Suprapubic skin (tissue), 4 donors: ENCODE measurements around the gene GBGT1. TPM values are rescaled to one million over a fixed set of nuclear protein-coding genes. Genes with fewer than 3 reads are reported as not detected.

ENCODE experiments used
- DNase-seq, 2 donors: peaks; one replicate each; pipeline ENCODE4 v3.0.0-alpha.2; 2019; ENCODE audit warnings: low spot score in 2 of 2
- H3K27ac ChIP-seq: fragments of 200-600 bp; sonication (generic); one replicate; pipeline ENCODE4 v1.5.1; 2019
- H3K27me3 ChIP-seq: fragments of 200-600 bp; sonication (generic); one replicate; pipeline ENCODE4 v1.5.1; 2019
- H3K36me3 ChIP-seq: fragments of 200-600 bp; sonication (generic); one replicate; pipeline ENCODE4 v1.5.1; 2019
- H3K4me1 ChIP-seq: fragments of 200-600 bp; sonication (generic); one replicate; pipeline ENCODE4 v1.5.1; 2019
- H3K4me3 ChIP-seq: fragments of 200-600 bp; sonication (generic); one replicate; pipeline ENCODE4 v1.5.1; 2019; ENCODE audit warnings: mild to moderate bottlenecking
- H3K9me3 ChIP-seq: fragments of 200-600 bp; sonication (generic); one replicate; pipeline ENCODE4 v1.5.1; 2019
- CTCF ChIP-seq, 2 donors: fragments of 200-600 bp in 1 of 2; fragments of 450-650 bp in 1 of 2; sonication (generic) in 1 of 2; IDR thresholded peaks; one replicate each; pipeline ENCODE4 v1.5.1; 2016 to 2019; ENCODE audit warnings: antibody characterized with exemption in 2 of 2, mild to moderate bottlenecking in 1 of 2, moderate library complexity in 1 of 2
- EP300 ChIP-seq: sonication (generic); formaldehyde crosslinking; IDR thresholded peaks from one replicate; pipeline ENCODE4 v1.6.1; 2017; ENCODE audit warnings: antibody characterized with exemption
- POLR2A ChIP-seq, 2 donors: fragments of 450-650 bp; IDR thresholded peaks; one replicate each; pipeline ENCODE4 v1.6.1; 2017; ENCODE audit warnings: antibody characterized with exemption in 2 of 2, mild to moderate bottlenecking in 2 of 2, moderate library complexity in 2 of 2
- POLR2AphosphoS5 ChIP-seq, 3 donors: sonication (generic); formaldehyde crosslinking; IDR thresholded peaks; one replicate each; pipeline ENCODE4 v1.6.1; 2017; ENCODE audit warnings: antibody characterized with exemption in 3 of 3
- WGBS: methylation state at CpG from one replicate; pipeline ENCODE4 v1.1.5; 2018; 5-methylcytosine and 5-hydroxymethylcytosine counted together
- total RNA-seq, 4 donors: library from RNA; depleted of rRNA; stranded (reverse); fragments of >200 nt; gene quantifications; one replicate each; pipeline ENCODE4 v1.1.0, GENCODE V29; 2016

GBGT1 gene
- total RNA-seq, 4 donors from 2014 or later: 2.6 to 14.6 (median 5.8) TPM

DNA sequence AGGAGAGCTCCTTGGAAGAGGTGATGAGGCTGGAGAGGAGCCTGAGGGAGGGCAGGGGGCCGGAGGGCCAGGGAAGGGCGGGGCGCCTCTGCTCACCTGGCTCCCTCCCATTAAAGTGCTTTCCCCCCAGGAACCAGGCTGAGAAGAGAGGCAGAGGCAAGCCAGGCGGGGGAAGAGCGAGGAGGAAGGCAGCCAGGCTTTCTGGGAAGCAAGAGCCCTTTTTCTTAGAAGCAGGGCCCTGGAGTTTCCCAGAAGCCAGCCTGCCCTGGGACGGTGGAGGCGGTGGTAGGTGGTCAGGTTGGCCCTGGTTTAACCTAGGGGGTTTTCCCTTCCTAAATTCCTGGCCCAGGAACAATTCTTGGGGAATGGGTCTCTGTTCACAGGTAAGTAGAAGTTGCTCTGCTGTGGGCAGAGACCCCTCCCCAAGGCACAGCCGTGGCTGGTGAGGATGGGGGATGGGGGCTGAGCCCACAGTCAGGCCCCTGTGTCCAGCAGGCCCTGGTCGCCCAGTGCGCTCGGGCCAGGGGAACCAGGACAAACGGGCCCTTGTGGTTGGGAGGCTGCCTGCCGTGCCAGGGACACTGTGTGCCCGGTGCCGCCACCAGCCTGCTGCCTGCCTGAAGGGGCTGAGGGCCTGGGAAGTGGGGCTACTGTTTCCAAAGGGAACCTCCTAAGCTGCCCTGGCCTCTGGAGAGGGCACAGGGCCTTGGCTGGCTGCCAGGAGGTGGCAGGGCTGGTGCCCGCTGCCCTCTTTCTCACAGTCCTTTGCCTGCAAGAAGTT is 26.1 kb downstream of the GBGT1 start:
- H3K36me3 ChIP-seq: no peaks in the 10 kb centered on the region
- peak overlapping the region; percentile 95 for H3K27ac ChIP-seq
- H3K27me3 ChIP-seq: no peaks in the 10 kb centered on the region
- 62% methylated on average over 8 of the region's 16 CpGs for WGBS
- H3K4me3 ChIP-seq: no peak overlapping the region
- peaks cover 98% of the 10 kb centered on the region for H3K4me1 ChIP-seq
- H3K9me3 ChIP-seq: no peaks in the 10 kb centered on the region
- TF ChIP-seq CTCF (IDR thresholded peaks at IDR 0.05): no peak
- TF ChIP-seq EP300: no peak
- no peak for TF ChIP-seq POLR2A (IDR thresholded peaks at IDR 0.05)
- TF ChIP-seq POLR2AphosphoS5 (IDR thresholded peaks at IDR 0.05): no peak
- peak; percentile 74 to 84 for DNase-seq

- no peak overlapping the region for H3K4me3 ChIP-seq
- WGBS: 14% methylated on average over 4 of the region's 8 CpGs
Observed at GRCh38 chr9:133135146-133135745, 28.5 kb downstream of the GBGT1 start.

DNA sequence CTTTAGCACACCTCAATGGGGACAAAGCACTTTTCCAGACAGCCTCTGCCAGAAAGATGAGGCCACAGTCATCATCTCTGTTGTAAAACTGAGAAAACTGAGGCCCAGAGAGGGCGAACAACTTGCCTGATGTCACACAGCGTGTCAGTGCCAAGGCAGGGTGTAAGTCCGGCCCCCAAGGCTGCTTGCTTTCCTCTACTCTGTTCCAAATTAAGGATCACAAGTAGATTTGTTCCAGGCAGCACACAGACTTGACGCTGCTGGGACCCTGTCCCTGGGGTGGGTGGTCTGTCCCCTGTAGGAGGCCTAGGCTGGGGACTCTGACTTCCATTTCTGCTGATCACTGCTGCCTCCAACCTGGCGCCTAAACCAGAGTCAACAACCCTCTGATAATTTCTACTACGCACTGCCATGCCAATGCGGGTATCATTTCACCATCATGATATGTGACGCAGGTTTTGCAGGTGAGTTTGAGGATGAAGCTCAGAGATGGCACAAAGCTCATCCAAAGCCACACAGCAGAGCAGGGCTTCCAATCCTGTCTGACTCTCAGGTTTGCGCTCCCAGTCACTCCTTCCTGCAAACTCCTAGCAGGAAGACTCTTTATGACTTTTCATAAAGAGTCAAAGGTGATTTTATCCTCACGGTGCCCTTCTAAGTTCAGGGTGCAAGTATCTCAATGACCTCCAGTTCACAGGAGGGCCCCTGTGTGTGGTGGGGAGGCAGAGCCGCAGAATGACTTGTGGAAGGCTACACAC is 29.1 kb downstream of the GBGT1 start:
- Histone ChIP-seq H3K9me3 (no peaks in the 10 kb centered on the region), H3K4me3 (no peak overlapping the region), H3K27ac (peak overlapping the region; percentile 95), H3K36me3 (no peaks in the 10 kb centered on the region), H3K27me3 (no peaks in the 10 kb centered on the region), H3K4me1 (peaks cover 93% of the 10 kb centered on the region)
- DNase-seq: peak in 1 of 2 donors; percentile 74
- 54% methylated on average over 11 of the region's 11 CpGs for WGBS
- TF ChIP-seq POLR2A (IDR thresholded peaks at IDR 0.05) (no peak), EP300 (no peak), POLR2AphosphoS5 (IDR thresholded peaks at IDR 0.05) (no peak), CTCF (IDR thresholded peaks at IDR 0.05) (no peak)

More at GRCh38 chr9:133135146-133135745, 28.5 kb downstream of the GBGT1 start:
- peaks cover 94% of the 10 kb centered on the region for H3K4me1 ChIP-seq
- no peaks in the 10 kb centered on the region for H3K27me3 ChIP-seq
- no peaks in the 10 kb centered on the region for H3K36me3 ChIP-seq
- peak; percentile 84 to 93 for DNase-seq
- peak overlapping the region; percentile 95 for H3K27ac ChIP-seq
- no peak for TF ChIP-seq EP300
- no peak for TF ChIP-seq CTCF (IDR thresholded peaks at IDR 0.05)
- TF ChIP-seq POLR2AphosphoS5 (IDR thresholded peaks at IDR 0.05): no peak
- no peak for TF ChIP-seq POLR2A (IDR thresholded peaks at IDR 0.05)
- no peaks in the 10 kb centered on the region for H3K9me3 ChIP-seq

- H3K4me3 ChIP-seq: no peak overlapping the region
Observed at GRCh38 chr9:133133681-133134387, 29.9 kb downstream of the GBGT1 start.

More at GRCh38 chr9:133133681-133134387, 29.9 kb downstream of the GBGT1 start:
- no peaks in the 10 kb centered on the region for H3K9me3 ChIP-seq
- no peaks in the 10 kb centered on the region for H3K36me3 ChIP-seq
- peak overlapping the region; percentile 95 for H3K27ac ChIP-seq
- 19% methylated on average over 9 of the region's 21 CpGs for WGBS
- H3K27me3 ChIP-seq: no peaks in the 10 kb centered on the region
- H3K4me1 ChIP-seq: peaks cover 93% of the 10 kb centered on the region
- peak; percentile 96 to 97 for DNase-seq
- TF ChIP-seq EP300 (no peak), POLR2A (IDR thresholded peaks at IDR 0.05) (peak in 1 of 2 donors; percentile 40), POLR2AphosphoS5 (IDR thresholded peaks at IDR 0.05) (peak; percentile 19 to 86 (median 59)), CTCF (IDR thresholded peaks at IDR 0.05) (no peak)
